Chondrocyte (in vitro differentiated cells): ENCODE measurements around the gene CEL. TPM values are rescaled to one million over a fixed set of nuclear protein-coding genes. Genes with fewer than 3 reads are reported as not detected.

Source experiments
- DNase-seq: peaks from one replicate; pipeline ENCODE4 v3.0.0; 2021; ENCODE audit warnings: mixed read lengths, low spot score
- H3K27ac Mint-ChIP-seq: one replicate; pipeline ENCODE4 v1.8.0; 2021; ENCODE audit warnings: mild to moderate bottlenecking, moderate library complexity, mixed read lengths; ENCODE audit not compliant: unreplicated experiment
- H3K27me3 Mint-ChIP-seq: 2 replicates; pipeline ENCODE4 v1.8.0; 2021; ENCODE audit warnings: low read depth, mixed read lengths
- H3K36me3 Mint-ChIP-seq: 2 replicates; pipeline ENCODE4 v1.8.0; 2021; ENCODE audit warnings: low read depth, mixed read lengths
- H3K4me1 Mint-ChIP-seq: 2 replicates; pipeline ENCODE4 v1.8.0; 2021; ENCODE audit warnings: low read depth, mild to moderate bottlenecking, mixed read lengths
- H3K4me3 Mint-ChIP-seq: one replicate; pipeline ENCODE4 v1.8.0; 2021; ENCODE audit warnings: mild to moderate bottlenecking, moderate library complexity, mixed read lengths; ENCODE audit not compliant: unreplicated experiment
- H3K9me3 Mint-ChIP-seq: 2 replicates; pipeline ENCODE4 v1.8.0; 2021; ENCODE audit warnings: low read depth, mixed read lengths
- total RNA-seq: library from RNA; stranded (reverse); gene quantifications from 3 replicates; pipeline ENCODE4 v1.2.1, GENCODE V29; 2021
- TF ChIP-seq, protein P1 (sequence below): fragments of 200-600 bp; sonication (generic); IDR thresholded peaks from 2 replicates; pipeline ENCODE4 v1.5.0; 2021; ENCODE audit warnings: antibody characterized with exemption, mild to moderate bottlenecking, moderate library complexity

Gene CEL
- total RNA-seq, 1 donor from 2014 or later, result 0.87 TPM

GRCh38 chr9:133043449-133044035 lies 18.2 kb upstream of the CEL start:
- H3K4me3 Mint-ChIP-seq, result no peak overlapping the region
- TF ChIP-seq, protein P1, sequence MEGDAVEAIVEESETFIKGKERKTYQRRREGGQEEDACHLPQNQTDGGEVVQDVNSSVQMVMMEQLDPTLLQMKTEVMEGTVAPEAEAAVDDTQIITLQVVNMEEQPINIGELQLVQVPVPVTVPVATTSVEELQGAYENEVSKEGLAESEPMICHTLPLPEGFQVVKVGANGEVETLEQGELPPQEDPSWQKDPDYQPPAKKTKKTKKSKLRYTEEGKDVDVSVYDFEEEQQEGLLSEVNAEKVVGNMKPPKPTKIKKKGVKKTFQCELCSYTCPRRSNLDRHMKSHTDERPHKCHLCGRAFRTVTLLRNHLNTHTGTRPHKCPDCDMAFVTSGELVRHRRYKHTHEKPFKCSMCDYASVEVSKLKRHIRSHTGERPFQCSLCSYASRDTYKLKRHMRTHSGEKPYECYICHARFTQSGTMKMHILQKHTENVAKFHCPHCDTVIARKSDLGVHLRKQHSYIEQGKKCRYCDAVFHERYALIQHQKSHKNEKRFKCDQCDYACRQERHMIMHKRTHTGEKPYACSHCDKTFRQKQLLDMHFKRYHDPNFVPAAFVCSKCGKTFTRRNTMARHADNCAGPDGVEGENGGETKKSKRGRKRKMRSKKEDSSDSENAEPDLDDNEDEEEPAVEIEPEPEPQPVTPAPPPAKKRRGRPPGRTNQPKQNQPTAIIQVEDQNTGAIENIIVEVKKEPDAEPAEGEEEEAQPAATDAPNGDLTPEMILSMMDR, result no peak
- H3K36me3 Mint-ChIP-seq, result peaks cover 27% of the 10 kb centered on the region
- no peak for DNase-seq
- no peaks in the 10 kb centered on the region for H3K9me3 Mint-ChIP-seq
- no peak overlapping the region for H3K27ac Mint-ChIP-seq
- H3K4me1 Mint-ChIP-seq, result no peaks in the 10 kb centered on the region
- no peaks in the 10 kb centered on the region for H3K27me3 Mint-ChIP-seq

- no peak for DNase-seq
- H3K4me3 Mint-ChIP-seq, result no peak overlapping the region
- no peak overlapping the region for H3K27ac Mint-ChIP-seq
- H3K27me3 Mint-ChIP-seq, result no peaks in the 10 kb centered on the region
- no peaks in the 10 kb centered on the region for H3K4me1 Mint-ChIP-seq
- no peaks in the 10 kb centered on the region for H3K9me3 Mint-ChIP-seq
- peaks cover 27% of the 10 kb centered on the region for H3K36me3 Mint-ChIP-seq
- TF ChIP-seq, protein P1, result no peak
Measured at GRCh38 chr9:133044125-133044524, 17.7 kb upstream of the CEL start.

DNA sequence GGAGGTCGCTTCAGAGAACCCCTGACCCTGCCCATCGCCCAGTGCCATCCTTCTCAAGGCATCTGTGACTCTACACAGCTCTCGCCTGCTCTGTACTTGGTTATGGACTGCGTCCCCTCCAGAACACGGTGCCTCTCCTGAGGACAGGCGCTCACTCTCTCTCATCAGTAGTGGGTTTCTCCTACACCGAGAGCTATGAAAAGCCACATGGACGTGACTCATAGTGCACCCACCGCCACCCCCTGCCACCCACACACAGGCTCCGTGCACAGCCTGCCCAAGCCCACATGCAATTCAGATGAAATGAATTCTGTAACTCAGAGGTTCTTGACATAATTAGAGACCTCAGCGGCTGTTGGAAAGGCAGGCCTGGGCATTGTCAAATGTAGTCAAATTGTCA lies 17.1 kb upstream of the CEL start:
- no peak overlapping the region for H3K4me3 Mint-ChIP-seq
- no peaks in the 10 kb centered on the region for H3K9me3 Mint-ChIP-seq
- H3K36me3 Mint-ChIP-seq, result peaks cover 27% of the 10 kb centered on the region
- TF ChIP-seq, protein P1, result no peak
- H3K4me1 Mint-ChIP-seq, result no peaks in the 10 kb centered on the region
- no peaks in the 10 kb centered on the region for H3K27me3 Mint-ChIP-seq
- DNase-seq, result no peak
- H3K27ac Mint-ChIP-seq, result no peak overlapping the region

GRCh38 chr9:133045132-133045531 lies 16.6 kb upstream of the CEL start:
- no peak overlapping the region for H3K4me3 Mint-ChIP-seq

DNA sequence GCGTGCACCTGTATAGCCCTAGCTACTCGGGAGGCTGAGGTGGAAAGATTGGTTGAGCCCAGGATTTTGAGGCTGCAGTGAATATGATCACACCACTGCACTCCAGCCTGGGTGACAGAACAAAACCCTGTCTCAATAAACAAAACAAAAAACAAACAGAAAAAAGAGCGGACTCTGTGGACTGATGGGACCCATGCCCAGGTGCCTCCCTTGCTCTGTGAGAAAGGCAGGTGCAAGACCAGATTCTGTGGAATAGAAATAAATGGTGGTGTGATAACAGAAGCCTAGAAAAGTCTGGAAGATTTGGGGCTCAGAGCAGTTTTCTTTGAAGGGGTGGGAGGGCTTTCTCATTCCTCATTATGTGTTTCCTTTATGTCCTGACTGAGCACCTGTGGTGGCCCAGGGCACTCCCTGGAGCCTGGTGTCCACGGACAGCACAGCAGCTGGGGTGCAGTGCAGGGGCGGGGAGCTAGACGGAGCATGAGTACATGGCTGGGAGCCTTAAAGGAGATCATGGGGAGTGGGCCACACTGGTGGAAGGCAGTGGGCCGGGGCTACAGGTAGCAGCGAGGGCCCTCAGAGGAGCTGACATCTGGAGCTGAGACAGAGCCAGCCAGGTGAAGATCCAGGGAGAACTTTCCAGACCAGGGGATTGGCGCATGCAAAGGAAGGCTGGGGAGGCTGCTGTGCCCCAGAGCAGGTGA lies 15.4 kb upstream of the CEL start:
- peaks cover 30% of the 10 kb centered on the region for H3K36me3 Mint-ChIP-seq

More at GRCh38 chr9:133045132-133045531, 16.6 kb upstream of the CEL start:
- no peaks in the 10 kb centered on the region for H3K27me3 Mint-ChIP-seq
- H3K27ac Mint-ChIP-seq, result no peak overlapping the region
- TF ChIP-seq, protein P1, result no peak
- peaks cover 5% of the 10 kb centered on the region for H3K4me1 Mint-ChIP-seq
- no peak for DNase-seq
- peaks cover 29% of the 10 kb centered on the region for H3K36me3 Mint-ChIP-seq
- H3K9me3 Mint-ChIP-seq, result no peaks in the 10 kb centered on the region

More for the DNA sequence above, 15.4 kb upstream of the CEL start:
- Mint-ChIP-seq H3K9me3 (no peaks in the 10 kb centered on the region), H3K4me1 (peaks cover 8% of the 10 kb centered on the region), H3K4me3 (no peak overlapping the region), H3K27ac (no peak overlapping the region), H3K27me3 (no peaks in the 10 kb centered on the region)
- TF ChIP-seq, protein P1, result no peak
- DNase-seq, result no peak
